Spinal cord (tissue), 10 donors: ENCODE results near the gene ITGA5. TPM values are rescaled to one million over a fixed set of nuclear protein-coding genes. Genes with fewer than 3 reads are reported as not detected.

Source experiments
- DNase-seq, 6 donors: peaks; one replicate each; pipeline versions ENCODE4 v3.0.0 to v3.0.0-alpha.2; 2013 to 2015; ENCODE audit warnings: low spot score in 6 of 6, low read depth in 4 of 6
- H3K27ac ChIP-seq: one replicate; pipeline ENCODE4 v1.5.1; 2013; ENCODE audit warnings: low read depth, low read length, control low read depth
- H3K27me3 ChIP-seq: one replicate; pipeline ENCODE4 v1.6.1; 2013; ENCODE audit warnings: low read length; ENCODE audit not compliant: control insufficient read depth, insufficient read depth
- H3K36me3 ChIP-seq: one replicate; pipeline ENCODE4 v1.6.1; 2013; ENCODE audit warnings: low read length; ENCODE audit not compliant: control insufficient read depth, insufficient read depth
- H3K4me1 ChIP-seq: one replicate; pipeline ENCODE4 v1.6.1; 2013; ENCODE audit warnings: low read length; ENCODE audit not compliant: control insufficient read depth, insufficient read depth
- H3K4me3 ChIP-seq: one replicate; pipeline ENCODE4 v1.5.1; 2013; ENCODE audit warnings: low read depth, low read length, control low read depth
- H3K9me3 ChIP-seq: one replicate; pipeline ENCODE4 v1.6.1; 2013; ENCODE audit warnings: low read length; ENCODE audit not compliant: control insufficient read depth, insufficient read depth
- WGBS: methylation state at CpG from one replicate; pipeline ENCODE4 v1.1.5; 2013; ENCODE audit warnings: missing lambda C conversion rate; ENCODE audit not compliant: insufficient coverage; 5-methylcytosine and 5-hydroxymethylcytosine counted together
- polyA plus RNA-seq, 2 donors: library from polyadenylated mRNA; unstranded; fragments of 120-200 nt; gene quantifications; one replicate each; pipeline ENCODE4 v1.2.1, GENCODE V29; 2013; ENCODE audit not compliant: insufficient read length in 2 of 2
- total RNA-seq, 2 donors: library from RNA; depleted of rRNA in 1 of 2; stranded (reverse); fragments of 120-200 nt in 1 of 2; fragments of >200 nt in 1 of 2; gene quantifications; one replicate each; pipeline versions ENCODE4 v1.2.3 to v1.2.4, GENCODE V29; 2013 to 2014
- donor health status: healthy.

Gene ITGA5
- total and polyA plus RNA-seq, 4 donors = 12.3 to 43.0 (median 20.0) TPM

DNA sequence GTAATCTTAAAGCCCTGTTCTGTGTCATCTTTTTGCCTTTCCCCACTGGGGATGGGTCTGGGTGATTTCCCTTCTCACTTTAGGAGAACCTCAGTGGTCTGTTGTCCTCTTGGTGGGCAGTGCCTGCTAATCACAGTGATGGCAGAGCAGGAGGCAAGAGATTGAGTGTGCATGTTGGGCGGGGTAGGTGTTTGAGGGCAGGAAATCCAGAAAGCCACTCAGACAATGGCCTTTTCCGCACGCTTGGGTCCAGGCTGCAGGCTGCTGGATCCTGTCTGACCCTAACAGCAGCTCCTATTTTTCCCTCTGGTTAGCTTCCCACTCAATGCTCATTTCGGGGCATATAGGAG lies 13.7 kb upstream of the ITGA5 start:
- no peak overlapping the region for H3K27ac ChIP-seq
- peaks cover 17% of the 10 kb centered on the region for H3K4me1 ChIP-seq
- H3K9me3 ChIP-seq = no peaks in the 10 kb centered on the region
- H3K36me3 ChIP-seq = no peaks in the 10 kb centered on the region
- H3K27me3 ChIP-seq = no peaks in the 10 kb centered on the region
- no peak overlapping the region for H3K4me3 ChIP-seq
- 93% methylated on average over 3 of the region's 4 CpGs for whole genome bisulfite sequencing
- DNase-seq = no peak

GRCh38 chr12:54431911-54432814 lies 13.1 kb upstream of the ITGA5 start:
- WGBS = 48% methylated on average over 4 of the region's 9 CpGs
- Histone ChIP-seq H3K9me3 (no peaks in the 10 kb centered on the region), H3K36me3 (no peaks in the 10 kb centered on the region), H3K27me3 (no peaks in the 10 kb centered on the region), H3K4me3 (no peak overlapping the region), H3K4me1 (peaks cover 18% of the 10 kb centered on the region), H3K27ac (no peak overlapping the region)
- DNase-seq = peak in 1 of 6 donors; percentile 45

DNA sequence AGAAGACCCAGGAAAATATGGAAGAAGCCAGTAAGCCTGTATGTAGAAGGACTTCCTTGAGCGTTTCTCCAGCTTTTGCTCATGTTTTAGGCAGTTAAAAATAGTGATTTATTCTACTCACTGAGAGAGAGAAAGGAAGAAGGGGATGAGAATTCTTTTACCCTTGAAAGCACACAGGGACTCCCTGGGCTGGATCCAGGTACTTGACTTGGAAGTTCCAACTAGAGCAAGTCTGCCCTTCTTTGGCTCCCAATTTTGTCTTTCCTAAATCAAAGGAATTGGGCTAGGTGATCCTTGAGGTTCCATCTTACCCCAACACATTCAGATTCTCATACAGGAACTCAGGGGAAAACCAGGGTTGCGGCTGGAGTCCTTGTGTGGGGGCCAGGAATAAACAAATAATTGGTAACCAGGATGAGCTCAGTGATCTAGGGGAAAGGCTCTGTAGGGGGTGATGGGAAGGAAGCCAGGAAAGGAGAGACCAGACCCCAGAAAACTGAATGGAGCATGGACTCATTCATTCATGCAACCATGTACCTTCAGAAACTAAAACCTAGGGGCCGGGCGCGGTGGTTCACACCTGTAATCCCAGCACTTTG lies 11.5 kb upstream of the ITGA5 start:
- 91% methylated on average over 4 of the region's 5 CpGs for WGBS
- no peaks in the 10 kb centered on the region for H3K9me3 ChIP-seq
- no peak overlapping the region for H3K27ac ChIP-seq
- peaks cover 3% of the 10 kb centered on the region for H3K27me3 ChIP-seq
- peaks cover 18% of the 10 kb centered on the region for H3K4me1 ChIP-seq
- no peak for DNase-seq
- no peak overlapping the region for H3K4me3 ChIP-seq
- no peaks in the 10 kb centered on the region for H3K36me3 ChIP-seq

DNA sequence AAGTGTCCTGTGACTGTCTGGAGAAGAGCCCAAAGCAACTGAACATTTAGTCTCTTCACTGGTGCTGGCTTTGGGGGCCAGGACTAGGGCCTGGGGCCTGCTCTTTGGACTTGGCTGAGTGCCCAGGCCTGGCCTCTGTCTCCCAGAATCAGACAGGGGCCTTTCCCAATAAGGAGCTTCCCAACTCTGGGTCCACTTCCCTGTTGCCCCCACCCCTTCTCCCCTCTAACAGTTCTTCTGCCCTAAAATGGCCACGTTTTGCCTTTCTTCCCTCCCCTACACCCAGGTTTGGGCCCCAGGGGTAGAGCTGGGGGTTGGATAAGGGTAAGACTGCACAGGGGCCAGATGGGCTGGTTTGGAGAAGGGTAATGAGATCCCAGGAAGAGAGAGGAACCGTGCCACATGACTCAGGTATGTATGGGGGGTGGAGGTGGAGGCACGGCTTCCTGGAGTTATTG lies 10.0 kb upstream of the ITGA5 start:
- Histone ChIP-seq H3K4me3 (no peak overlapping the region), H3K36me3 (no peaks in the 10 kb centered on the region), H3K9me3 (no peaks in the 10 kb centered on the region), H3K27me3 (peaks cover 3% of the 10 kb centered on the region), H3K27ac (no peak overlapping the region), H3K4me1 (peaks cover 18% of the 10 kb centered on the region)
- no peak for DNase-seq
- WGBS = no CpG with 5 or more reads among the region's 3 CpGs

DNA sequence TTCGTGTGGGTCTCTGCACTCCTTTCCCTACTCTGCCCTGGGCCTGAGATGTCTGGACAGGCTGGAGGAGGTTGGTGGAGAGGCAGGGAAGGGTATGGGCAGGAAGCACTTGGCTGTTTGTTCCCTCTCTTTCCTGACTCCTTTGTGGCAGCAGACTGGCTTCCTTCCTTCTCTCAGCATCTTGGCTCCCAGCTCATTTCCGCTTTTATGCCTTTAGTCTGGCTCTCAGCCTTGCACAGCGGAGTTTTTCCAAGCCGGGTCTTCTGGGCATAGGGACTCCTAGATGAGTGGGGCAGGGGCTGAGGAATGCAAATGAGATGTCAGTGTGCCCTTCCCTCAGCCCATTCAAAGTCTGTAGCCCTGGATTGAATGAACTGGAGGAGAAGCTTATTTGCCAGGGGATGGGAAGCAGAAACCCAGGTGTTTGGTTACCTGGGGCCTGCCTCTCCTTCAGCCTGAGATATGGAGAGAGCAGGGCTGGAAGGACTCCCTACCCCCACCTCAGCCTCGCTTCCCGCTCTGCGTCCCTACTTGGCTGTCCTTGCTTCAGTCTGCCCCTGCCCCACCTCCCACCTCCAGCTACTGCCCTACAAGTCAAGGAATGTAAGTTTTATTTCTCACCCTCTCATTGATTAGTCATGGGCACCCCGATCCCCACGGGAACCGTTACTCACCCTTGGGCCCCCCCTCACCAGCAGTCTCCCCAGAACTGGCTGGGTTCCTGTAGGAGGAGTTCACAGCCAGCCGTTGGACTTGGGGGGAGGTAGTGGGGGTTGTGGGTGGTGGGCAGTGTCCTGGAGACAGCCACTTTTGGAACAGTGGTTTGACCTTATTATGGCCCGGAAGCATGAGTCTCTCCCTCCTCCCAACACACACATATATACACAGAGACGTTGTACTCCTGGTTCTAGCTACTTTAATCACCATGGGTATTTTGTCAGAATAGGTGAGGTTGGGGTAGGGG lies 9.3 kb upstream of the ITGA5 start:
- no peaks in the 10 kb centered on the region for H3K9me3 ChIP-seq
- H3K36me3 ChIP-seq = no peaks in the 10 kb centered on the region
- whole genome bisulfite sequencing = 48% methylated on average over 7 of the region's 13 CpGs
- peaks cover 3% of the 10 kb centered on the region for H3K27me3 ChIP-seq
- peaks cover 18% of the 10 kb centered on the region for H3K4me1 ChIP-seq
- no peak overlapping the region for H3K27ac ChIP-seq
- H3K4me3 ChIP-seq = no peak overlapping the region
- DNase-seq = peak in 2 of 6 donors; percentile 35 to 77

- 100% methylated on average over 2 of the region's 4 CpGs for WGBS
- H3K36me3 ChIP-seq = no peaks in the 10 kb centered on the region
- H3K27ac ChIP-seq = no peak overlapping the region
- H3K4me3 ChIP-seq = no peak overlapping the region
- peaks cover 15% of the 10 kb centered on the region for H3K4me1 ChIP-seq
- H3K27me3 ChIP-seq = peaks cover 3% of the 10 kb centered on the region
- no peaks in the 10 kb centered on the region for H3K9me3 ChIP-seq
- no peak for DNase-seq
Measured at GRCh38 chr12:54427106-54427505, 8.0 kb upstream of the ITGA5 start.

GRCh38 chr12:54426690-54427089 lies 7.6 kb upstream of the ITGA5 start:
- Histone ChIP-seq H3K4me1 (peaks cover 14% of the 10 kb centered on the region), H3K36me3 (no peaks in the 10 kb centered on the region), H3K27me3 (peaks cover 3% of the 10 kb centered on the region), H3K27ac (no peak overlapping the region), H3K9me3 (no peaks in the 10 kb centered on the region), H3K4me3 (no peak overlapping the region)
- no peak for DNase-seq
- no CpG with 5 or more reads among the region's 3 CpGs for WGBS

DNA sequence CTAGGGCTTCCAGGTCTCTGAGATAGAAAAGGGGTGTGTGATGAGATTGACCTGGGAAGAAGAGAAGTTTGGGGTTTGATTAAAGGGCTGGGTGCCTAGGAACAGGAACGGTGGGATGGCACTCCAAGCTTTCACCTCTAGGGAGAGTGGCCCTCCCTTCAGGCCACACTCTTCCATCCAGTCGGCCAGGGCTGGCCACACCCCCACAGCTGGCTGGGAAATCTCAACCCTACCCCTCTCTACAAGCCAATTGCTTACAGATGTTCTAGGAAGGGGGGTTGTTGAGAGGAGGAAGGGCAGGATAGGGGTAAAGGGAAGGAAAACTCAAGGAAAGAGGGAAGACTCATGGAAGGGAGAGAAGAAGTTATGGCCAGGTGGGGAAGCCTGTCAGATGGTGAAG lies 6.6 kb upstream of the ITGA5 start:
- peaks cover 15% of the 10 kb centered on the region for H3K4me1 ChIP-seq
- H3K27me3 ChIP-seq = peaks cover 3% of the 10 kb centered on the region
- no peak for DNase-seq
- no peaks in the 10 kb centered on the region for H3K36me3 ChIP-seq
- WGBS = no CpG with 5 or more reads among the region's 2 CpGs
- no peak overlapping the region for H3K4me3 ChIP-seq
- no peak overlapping the region for H3K27ac ChIP-seq
- no peaks in the 10 kb centered on the region for H3K9me3 ChIP-seq

GRCh38 chr12:54424224-54424623 lies 5.2 kb upstream of the ITGA5 start:
- WGBS = 60% methylated on average over 1 of the region's 3 CpGs
- H3K27me3 ChIP-seq = peaks cover 10% of the 10 kb centered on the region
- no peak for DNase-seq
- H3K4me1 ChIP-seq = peaks cover 30% of the 10 kb centered on the region
- H3K27ac ChIP-seq = no peak overlapping the region
- no peaks in the 10 kb centered on the region for H3K9me3 ChIP-seq
- no peaks in the 10 kb centered on the region for H3K36me3 ChIP-seq
- H3K4me3 ChIP-seq = no peak overlapping the region
